OCI-LY3 (cell line): Measurements from ENCODE around the gene WDR20.

Source experiments
- H2AFZ ChIP-seq: fragments of 200-600, 300-600 bp; shearing (Covaris generic); 2 replicates; pipeline ENCODE4 v1.6.0; 2014; ENCODE audit warnings: antibody characterized with exemption, low read depth, low read length
- H3K27ac ChIP-seq: fragments of 200-600, 300-600 bp; sonication (generic); 2 replicates; pipeline ENCODE4 v1.5.1; 2014; ENCODE audit warnings: mild to moderate bottlenecking, low read length, moderate library complexity, mixed read lengths
- H3K27me3 ChIP-seq: fragments of 200-600, 300-600 bp; sonication (generic); 2 replicates; pipeline ENCODE4 v1.6.1; 2014; ENCODE audit warnings: low read depth, low read length, mixed read lengths
- H3K36me3 ChIP-seq: fragments of 200-600, 300-600 bp; sonication (generic); replicated peaks from 2 replicates; pipeline ENCODE3; 2014; ENCODE audit warnings: low read depth, low read length, mixed read lengths
- H3K4me1 ChIP-seq: fragments of 300-600, 200-600 bp; sonication (generic); 2 replicates; pipeline ENCODE4 v1.6.1; 2014; ENCODE audit warnings: low read length, mixed read lengths
- H3K4me2 ChIP-seq: fragments of 200-600, 300-600 bp; sonication (generic); 2 replicates; pipeline ENCODE4 v1.6.1; 2014; ENCODE audit warnings: low read length, mixed read lengths
- H3K4me3 ChIP-seq: fragments of 300-600, 200-600 bp; sonication (generic); 2 replicates; pipeline ENCODE4 v1.5.1; 2014; ENCODE audit warnings: antibody characterized with exemption, mild to moderate bottlenecking, low read length, moderate library complexity
- H3K79me2 ChIP-seq: fragments of 300-600, 200-600 bp; shearing (Covaris generic); 2 replicates; pipeline ENCODE4 v1.6.1; 2014; ENCODE audit warnings: mild to moderate bottlenecking, low read length, mixed read lengths
- H3K9ac ChIP-seq: fragments of 300-600, 200-600 bp; shearing (Covaris generic); 2 replicates; pipeline ENCODE4 v1.6.0; 2014; ENCODE audit warnings: mild to moderate bottlenecking, low read length, moderate library complexity
- H3K9me3 ChIP-seq: fragments of 200-600, 300-600 bp; shearing (Covaris generic); 2 replicates; pipeline ENCODE4 v1.6.1; 2014; ENCODE audit warnings: low read length, mixed read lengths; ENCODE audit not compliant: insufficient read depth
- H4K20me1 ChIP-seq: fragments of 200-600, 300-600 bp; sonication (generic); 2 replicates; pipeline ENCODE4 v1.6.1; 2016; ENCODE audit warnings: low read length, mixed read lengths; ENCODE audit not compliant: insufficient read depth
- EZH2phosphoT487 ChIP-seq: fragments of 200-600 bp; shearing (Covaris generic); IDR thresholded peaks from 2 replicates; pipeline ENCODE4 v1.6.1; 2018; ENCODE audit warnings: antibody characterized with exemption, mixed run types, low read depth
- TF ChIP-seq, protein P1 (sequence below): fragments of 200-600, 300-600 bp; sonication (generic); IDR thresholded peaks from 2 replicates; pipeline ENCODE4 v1.5.1; 2014; ENCODE audit warnings: antibody characterized with exemption, low read length, low read depth

Gene WDR20

DNA sequence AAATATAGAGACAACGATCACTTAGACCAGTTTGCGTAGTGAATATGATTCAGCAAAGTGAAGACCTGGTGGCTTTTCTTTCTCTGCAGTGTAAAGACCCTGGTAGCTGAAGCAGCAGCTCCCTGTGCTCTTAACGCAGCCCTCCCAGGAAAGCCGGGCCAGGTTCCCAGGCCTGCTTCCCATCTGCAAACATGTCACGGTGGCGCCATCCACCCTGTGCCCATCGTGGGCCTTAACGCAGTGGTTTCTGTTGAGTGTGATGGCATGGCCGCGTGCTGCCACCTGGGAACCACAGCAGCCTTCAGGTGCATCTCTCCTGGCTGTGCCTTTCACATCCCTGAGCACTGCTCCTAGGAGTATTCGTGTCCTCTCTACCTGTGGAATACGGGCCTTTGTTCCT is 71.5 kb downstream of the WDR20 start:
- TF ChIP-seq, protein P1, sequence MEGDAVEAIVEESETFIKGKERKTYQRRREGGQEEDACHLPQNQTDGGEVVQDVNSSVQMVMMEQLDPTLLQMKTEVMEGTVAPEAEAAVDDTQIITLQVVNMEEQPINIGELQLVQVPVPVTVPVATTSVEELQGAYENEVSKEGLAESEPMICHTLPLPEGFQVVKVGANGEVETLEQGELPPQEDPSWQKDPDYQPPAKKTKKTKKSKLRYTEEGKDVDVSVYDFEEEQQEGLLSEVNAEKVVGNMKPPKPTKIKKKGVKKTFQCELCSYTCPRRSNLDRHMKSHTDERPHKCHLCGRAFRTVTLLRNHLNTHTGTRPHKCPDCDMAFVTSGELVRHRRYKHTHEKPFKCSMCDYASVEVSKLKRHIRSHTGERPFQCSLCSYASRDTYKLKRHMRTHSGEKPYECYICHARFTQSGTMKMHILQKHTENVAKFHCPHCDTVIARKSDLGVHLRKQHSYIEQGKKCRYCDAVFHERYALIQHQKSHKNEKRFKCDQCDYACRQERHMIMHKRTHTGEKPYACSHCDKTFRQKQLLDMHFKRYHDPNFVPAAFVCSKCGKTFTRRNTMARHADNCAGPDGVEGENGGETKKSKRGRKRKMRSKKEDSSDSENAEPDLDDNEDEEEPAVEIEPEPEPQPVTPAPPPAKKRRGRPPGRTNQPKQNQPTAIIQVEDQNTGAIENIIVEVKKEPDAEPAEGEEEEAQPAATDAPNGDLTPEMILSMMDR: no peak
- TF ChIP-seq EZH2phosphoT487: no peak
- Histone ChIP-seq H3K9ac (no peak overlapping the region), H3K79me2 (no peaks in the 10 kb centered on the region), H3K4me1 (no peaks in the 10 kb centered on the region), H4K20me1 (peaks cover 4% of the 10 kb centered on the region; the same call in 1 of the 2 replicates), H2AFZ (no peak overlapping the region), H3K9me3 (no peaks in the 10 kb centered on the region), H3K36me3 (peaks cover 7% of the 10 kb centered on the region), H3K4me2 (no peak overlapping the region), H3K27me3 (no peaks in the 10 kb centered on the region), H3K4me3 (no peak overlapping the region), H3K27ac (no peak overlapping the region)

DNA sequence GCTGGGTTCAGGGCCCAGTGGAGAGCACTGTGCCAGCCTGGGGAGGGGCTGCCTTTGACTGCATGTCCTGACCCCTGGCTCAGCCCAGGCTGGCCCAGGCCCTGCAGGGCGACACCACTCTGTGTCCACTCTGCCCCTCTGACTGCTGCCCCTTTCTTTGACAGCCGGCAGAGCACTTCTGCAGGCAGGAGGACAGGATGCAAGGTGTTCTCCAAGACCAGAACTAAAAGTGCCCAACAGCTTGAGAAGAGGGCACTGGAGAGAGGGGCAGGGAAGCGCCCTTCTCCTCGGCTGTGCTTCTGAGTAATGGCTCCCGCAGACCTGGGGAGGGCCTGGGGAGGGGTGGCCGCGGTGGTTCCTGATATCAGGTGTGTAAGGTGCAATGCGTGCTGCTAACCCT is 72.7 kb downstream of the WDR20 start:
- H2AFZ ChIP-seq: no peak overlapping the region
- no peak overlapping the region for H3K4me2 ChIP-seq
- no peak overlapping the region for H3K27ac ChIP-seq
- no peaks in the 10 kb centered on the region for H3K79me2 ChIP-seq
- H3K9ac ChIP-seq: no peak overlapping the region
- H3K4me3 ChIP-seq: no peak overlapping the region
- H3K36me3 ChIP-seq: peaks cover 7% of the 10 kb centered on the region
- no peaks in the 10 kb centered on the region for H3K9me3 ChIP-seq
- no peak for TF ChIP-seq EZH2phosphoT487
- TF ChIP-seq, protein P1: no peak
- no peaks in the 10 kb centered on the region for H3K27me3 ChIP-seq
- no peaks in the 10 kb centered on the region for H3K4me1 ChIP-seq
- peaks cover 8% of the 10 kb centered on the region for H4K20me1 ChIP-seq

DNA sequence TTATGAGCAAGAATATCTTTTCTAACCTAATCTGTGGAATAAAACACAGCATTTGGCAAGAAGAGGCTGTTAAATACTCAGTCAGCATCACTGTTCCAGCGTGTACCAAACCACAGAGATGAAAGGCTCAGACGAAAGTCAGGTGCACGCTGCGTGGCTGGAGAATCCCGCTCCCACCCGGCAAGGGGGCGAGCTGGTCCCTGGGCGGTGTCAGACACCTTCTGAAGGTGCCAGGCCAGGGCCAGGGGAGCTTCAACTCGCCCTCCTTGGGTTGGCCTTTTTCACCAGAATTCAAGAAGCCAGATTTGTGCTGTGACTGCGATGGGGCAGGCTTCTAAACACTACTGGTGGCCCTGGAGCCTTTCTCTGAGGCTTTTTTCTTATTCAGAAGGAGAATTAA is 73.1 kb downstream of the WDR20 start:
- peaks cover 7% of the 10 kb centered on the region for H3K36me3 ChIP-seq
- no peak overlapping the region for H3K4me2 ChIP-seq
- peaks cover 13% of the 10 kb centered on the region for H4K20me1 ChIP-seq
- no peaks in the 10 kb centered on the region for H3K79me2 ChIP-seq
- TF ChIP-seq EZH2phosphoT487: no peak
- TF ChIP-seq, protein P1: no peak
- H3K4me3 ChIP-seq: no peak overlapping the region
- no peaks in the 10 kb centered on the region for H3K27me3 ChIP-seq
- no peak overlapping the region for H3K27ac ChIP-seq
- no peak overlapping the region for H2AFZ ChIP-seq
- H3K4me1 ChIP-seq: no peaks in the 10 kb centered on the region
- H3K9ac ChIP-seq: no peak overlapping the region
- H3K9me3 ChIP-seq: no peaks in the 10 kb centered on the region

DNA sequence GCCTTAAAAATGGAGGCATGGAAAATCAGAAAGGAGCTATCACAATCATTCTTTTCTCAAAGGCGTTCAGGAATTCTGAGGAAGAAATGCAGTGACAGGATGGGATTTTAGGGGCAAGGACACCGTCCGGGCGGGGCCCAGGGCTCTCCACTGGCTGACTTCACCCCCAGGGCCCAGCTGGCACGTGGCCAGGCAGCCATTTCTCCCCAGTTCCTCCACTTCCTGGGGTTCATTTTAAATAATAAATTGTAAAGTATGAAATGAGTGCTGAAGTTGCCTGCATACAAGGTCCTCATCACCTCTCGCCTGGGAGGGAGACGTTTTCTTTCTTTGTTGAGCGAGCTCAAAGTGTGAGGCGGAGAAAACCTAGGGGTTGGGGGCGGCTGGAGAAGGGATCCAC is 73.8 kb downstream of the WDR20 start:
- peaks cover 5% of the 10 kb centered on the region for H3K4me1 ChIP-seq
- no peak overlapping the region for H3K27ac ChIP-seq
- H2AFZ ChIP-seq: no peak overlapping the region
- H4K20me1 ChIP-seq: peaks cover 18% of the 10 kb centered on the region
- no peaks in the 10 kb centered on the region for H3K27me3 ChIP-seq
- no peaks in the 10 kb centered on the region for H3K79me2 ChIP-seq
- no peak for TF ChIP-seq EZH2phosphoT487
- TF ChIP-seq, protein P1: no peak
- H3K36me3 ChIP-seq: peaks cover 7% of the 10 kb centered on the region
- no peak overlapping the region for H3K4me2 ChIP-seq
- no peak overlapping the region for H3K9ac ChIP-seq
- H3K9me3 ChIP-seq: no peaks in the 10 kb centered on the region
- H3K4me3 ChIP-seq: no peak overlapping the region
